HG03135 (cell line): ENCODE results near the gene PWWP2B.
"Not testable (repeated sequence)": the region's sequence is repeated elsewhere in the genome, so short reads cannot be mapped to it uniquely, and the experiment has no call there.

Experiments
- ATAC-seq: cut with Tn5 transposase; IDR thresholded peaks from one replicate; pipeline ENCODE4 v1.9.1; 2021; ENCODE audit warnings: mild to moderate bottlenecking, moderate library complexity; ENCODE audit not compliant: unreplicated experiment

Gene PWWP2B

DNA sequence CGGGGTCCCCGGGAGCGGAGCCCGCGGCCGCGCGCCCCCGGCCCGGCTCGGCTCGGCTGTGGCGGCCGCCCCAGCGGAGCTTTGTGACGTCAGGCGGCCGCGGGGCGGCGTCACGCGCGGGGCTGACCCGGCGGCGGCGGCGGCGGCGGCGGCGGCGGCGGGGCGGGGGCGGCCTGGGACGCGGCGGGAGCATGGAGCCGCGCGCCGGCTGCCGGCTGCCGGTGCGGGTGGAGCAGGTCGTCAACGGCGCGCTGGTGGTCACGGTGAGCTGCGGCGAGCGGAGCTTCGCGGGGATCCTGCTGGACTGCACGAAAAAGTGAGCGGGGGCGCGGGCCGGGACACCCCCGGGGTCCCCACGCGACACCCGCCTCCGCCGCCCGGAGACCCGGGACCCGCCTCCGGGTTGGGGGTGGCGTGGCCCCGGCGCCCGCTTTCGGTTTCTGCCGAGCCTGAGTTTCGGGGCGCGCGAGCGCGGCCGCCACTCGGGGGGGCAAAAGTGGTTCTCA is at the start of gene PWWP2B:
PWWP2B (plus strand) TSS at position 165 of the 506 bp plus-strand sequence; CDS start at position 192, 27 bp downstream.
- ATAC-seq = peak; percentile 45

DNA sequence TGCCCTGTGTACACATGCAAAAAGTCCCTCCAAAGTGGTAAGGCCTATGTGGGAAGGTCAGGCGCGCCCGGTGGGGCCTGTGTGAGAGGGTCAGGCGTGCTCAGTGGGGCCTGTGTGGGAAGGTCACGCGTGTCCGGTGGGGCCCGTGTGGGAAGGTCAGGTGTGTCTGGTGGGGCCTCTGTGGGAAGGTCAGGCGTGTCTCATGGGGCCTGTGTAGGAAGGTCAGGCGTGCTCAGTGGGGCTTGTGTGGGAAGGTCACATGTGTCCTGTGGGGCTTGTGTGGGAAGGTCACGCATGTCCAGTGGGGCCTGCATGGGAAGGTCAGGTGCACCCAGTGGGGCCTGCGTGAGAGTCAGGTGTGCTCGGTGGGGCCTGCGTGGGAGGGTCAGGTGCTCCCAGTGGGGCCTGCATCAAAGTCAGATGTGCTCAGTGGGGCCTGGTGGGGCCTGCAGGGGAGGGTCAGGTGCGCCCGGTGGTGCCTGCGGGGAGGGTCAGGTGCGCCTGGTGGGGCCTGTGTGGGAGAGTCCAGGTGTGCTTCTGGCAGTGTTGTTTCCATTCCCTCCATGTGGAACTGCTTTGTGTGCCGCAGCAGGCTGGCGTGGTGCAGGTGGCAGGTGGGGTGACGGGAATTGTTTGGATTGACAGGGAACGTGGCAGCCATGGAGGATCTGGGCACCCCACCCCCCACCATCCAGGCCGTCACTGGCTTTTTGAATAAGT is 49.6 kb upstream of the PWWP2B start:
- no peak for ATAC-seq

DNA sequence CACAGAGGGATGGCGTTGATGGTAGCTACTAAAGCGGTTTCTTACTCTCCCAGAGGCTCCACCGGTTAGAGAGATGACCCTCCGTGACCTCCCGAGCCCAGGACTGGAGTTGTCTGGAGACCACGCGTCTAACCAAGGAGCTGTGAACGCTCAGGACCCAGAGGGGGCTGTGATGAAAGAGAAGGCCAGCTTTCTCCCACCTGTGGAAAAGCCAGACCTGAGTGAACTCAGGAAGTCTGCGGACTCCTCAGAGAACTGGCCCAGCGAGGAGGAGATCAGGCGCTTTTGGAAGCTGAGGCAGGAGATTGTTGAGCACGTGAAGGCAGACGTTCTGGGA is 49.1 kb upstream of the PWWP2B start:
- ATAC-seq = no peak

DNA sequence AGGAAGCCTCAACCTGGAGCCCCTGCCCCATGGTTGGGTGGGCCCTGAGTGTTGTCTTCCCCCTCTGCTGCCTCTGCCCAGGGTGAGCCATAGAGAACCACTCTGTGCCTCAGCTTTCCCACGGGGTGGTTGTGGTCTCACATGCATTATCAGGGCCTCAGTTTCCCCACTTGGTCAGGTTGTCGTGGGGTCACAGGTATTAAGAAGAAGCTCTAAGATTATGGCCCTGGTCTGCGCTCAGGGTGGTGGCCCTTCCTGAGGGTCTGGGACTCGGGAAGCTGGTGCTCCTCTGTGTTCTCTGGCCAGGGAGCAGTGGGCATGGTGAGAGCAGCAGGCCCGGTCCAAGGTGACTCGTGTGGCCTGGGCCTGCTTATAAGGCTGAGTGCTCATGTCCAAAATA is 47.2 kb upstream of the PWWP2B start:
- no peak for ATAC-seq

DNA sequence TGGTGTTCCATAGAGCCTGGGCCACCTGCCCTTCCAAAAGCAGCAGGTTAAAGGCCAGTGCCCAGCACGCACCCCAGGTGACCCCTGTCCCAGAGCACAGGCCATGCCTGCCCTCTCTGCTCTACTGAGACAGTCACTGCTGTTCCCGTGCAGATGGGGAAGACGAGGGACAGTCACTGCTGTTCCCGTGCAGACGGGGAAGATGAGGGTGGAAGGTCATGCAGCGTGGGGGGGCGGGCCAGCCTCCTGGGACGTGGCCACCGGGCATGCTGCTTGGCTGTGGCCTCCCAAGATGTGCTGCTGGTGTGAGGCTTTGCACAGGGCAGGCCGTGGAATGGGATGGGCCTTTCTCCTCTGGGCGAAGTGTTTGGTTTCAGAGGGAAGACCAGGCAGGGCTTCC is 46.6 kb upstream of the PWWP2B start:
- ATAC-seq = no peak

DNA sequence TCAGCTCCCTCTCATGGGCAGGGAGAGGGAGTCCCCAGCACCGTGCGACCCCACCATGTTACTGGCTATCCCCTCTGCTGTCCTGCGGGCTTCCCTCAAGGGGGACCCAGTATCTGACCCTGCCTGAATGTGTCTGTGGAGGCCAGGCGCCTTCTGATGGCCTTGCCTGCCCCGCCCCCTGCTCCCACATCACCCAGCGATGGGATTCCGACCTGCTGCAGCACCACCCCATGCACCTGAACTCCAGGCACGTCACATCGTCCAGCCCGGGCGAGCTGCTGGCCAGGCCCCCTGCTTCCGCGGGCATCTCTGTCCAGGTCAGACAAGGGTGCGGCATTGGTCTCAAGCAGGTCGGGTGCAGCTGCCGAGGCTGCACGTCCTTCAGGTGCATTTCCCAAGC is 46.1 kb upstream of the PWWP2B start:
- no peak for ATAC-seq

DNA sequence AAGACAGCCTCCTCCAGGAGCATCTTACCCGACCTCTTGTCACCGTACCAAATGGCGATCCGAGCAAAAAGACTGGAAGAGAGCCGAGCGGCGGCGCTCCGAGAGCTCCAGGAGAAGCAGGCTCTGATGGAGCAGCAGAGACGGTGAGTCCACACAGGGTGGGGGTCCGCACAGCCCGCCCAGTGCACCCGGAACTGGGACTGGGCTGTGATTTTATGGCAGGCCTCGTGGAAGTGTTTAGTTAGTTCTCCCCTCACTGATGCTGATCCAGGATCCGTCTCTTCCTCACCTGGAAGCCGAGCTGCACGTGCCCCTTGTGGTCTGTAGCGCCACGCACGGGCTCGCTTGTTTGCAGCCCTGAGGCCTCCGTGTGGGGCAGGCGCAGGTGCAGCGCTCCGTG is 45.4 kb upstream of the PWWP2B start:
- ATAC-seq = no peak

DNA sequence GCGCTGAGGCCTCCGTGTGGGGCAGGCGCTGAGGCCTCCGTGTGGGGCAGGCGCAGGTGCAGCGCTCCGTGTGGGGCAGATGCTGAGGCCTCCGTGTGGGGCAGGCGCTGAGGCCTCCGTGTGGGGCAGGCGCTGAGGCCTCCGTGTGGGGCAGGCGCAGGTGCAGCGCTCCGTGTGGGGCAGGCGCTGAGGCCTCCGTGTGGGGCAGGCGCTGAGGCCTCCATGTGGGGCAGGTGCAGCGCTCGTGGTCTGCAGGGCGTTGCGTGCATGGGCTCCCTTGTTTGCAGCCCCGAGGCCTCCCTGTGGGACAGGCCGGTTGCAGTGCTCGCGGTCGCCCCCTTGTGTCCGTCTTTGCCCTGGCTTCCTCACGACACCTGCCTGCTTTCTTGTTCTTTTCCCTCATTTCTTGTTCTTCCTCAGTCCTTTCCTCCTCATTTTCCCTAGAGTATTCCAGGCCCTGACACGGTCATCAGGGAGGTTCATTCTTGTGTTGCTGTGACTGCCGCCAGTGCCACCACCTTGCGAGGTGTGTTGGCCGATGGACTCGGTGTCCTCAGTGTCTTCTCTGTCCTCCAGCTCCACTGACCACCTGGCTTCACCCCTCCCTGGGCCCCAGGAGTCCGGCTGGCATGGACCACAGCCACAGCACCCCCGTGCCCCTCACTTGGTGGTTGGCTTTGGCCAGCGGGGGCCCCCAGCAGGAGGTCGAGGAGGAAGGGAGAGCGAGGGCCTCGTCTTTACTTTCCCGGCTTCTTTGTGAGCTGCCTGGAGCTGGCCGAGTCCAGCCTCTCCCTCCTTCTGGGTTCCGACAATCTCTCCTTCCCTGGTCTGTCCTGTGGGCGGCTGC is 44.3 kb upstream of the PWWP2B start:
- not testable (repeated sequence) for ATAC-seq

DNA sequence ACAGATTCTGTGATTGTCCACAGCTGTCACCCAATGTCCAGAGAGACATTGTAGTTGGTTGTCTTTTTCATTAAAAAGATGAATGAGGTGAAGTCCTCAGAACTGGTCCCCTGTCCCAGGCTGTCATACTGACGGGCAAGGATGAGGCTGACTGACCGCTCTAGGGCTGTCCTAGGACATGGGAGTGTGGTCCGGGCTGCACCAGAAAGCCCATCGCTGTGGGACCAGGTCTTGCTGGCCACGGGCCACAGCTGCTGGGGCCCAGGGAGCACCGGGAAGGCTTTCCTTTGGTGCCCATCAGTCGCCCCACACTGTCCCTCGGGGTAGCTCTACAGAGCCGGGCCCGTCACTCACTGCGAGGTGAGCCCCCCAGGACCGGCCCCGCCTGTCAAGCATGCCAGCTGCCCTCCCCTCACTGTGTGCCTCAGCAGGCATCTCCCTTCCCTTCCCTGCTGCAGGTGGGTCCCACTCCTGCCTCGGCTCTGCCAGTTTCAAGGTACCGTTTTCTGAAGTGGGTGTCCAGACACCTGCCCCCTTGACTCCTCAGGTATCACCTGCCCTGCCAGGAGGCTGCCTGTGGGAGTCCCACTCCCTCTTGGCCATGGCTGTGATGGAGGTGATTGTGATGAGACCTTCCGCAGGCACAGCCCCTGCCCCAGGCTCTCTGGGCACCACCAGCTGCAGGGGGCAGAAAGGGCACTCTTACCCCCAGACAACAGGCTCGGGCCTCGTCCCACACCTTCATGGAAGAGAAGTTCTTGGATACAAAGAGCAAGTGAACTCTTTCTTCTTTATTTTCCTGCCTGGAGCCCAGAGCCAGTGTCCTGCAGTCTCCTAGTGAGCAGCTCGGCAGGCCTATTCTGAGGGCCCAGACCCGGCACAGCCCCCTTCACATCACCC is 43.3 kb upstream of the PWWP2B start:
- no peak for ATAC-seq

DNA sequence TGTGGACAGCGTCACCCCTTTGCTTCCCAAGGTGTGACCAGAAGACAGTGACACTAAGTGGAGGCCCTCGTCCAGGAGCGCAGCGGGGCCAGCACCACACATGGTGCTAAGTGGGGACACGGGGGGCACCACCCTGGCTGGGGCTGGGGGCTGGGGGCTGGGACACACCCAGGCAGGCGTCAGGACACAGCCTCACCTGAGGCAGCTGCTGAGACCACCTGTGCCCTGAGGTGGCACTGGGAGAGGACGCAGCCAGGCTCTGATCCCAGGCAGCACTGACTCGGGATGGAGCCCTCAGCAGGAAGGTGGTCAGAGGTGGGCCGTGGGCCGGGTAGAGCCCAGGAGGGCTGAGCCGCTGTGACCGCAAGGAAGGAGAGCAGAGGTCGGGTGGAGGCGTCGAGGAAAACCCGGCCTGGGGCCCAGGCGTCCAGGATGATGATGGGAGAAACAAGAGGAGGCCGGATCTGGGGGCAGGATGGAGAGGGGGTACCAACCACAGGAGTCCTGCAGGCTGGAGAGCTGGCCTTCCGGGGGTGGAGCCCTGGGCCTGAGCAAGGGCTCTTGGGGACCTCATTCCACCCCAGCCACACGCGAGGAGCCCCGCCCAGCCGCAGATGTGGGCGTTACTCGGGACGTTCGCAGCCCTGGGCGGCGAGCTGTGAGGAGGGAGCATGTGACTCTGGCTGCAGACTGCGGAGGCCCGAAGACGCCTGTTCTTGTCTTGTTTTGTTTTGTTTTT is 42.5 kb upstream of the PWWP2B start:
- no peak for ATAC-seq

DNA sequence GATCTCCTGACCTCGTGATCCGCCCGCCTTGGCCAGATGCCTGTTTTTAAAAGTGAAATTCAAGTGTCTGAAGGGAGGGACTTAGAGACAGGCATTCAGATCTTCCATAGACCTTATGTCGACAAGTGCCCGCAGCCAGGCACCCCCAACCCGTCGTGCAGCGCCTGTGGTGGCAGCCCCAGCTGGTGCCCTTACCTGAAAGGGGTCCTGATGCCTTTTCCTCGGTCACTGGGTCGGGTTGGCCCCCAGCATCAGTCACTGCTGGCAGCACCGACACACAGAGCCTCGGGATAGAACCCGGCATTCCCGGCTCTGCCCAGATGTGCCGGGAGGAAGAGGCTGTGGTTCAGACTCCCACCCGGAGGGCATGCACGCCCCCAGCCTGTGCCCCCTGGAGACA is 41.7 kb upstream of the PWWP2B start:
- no peak for ATAC-seq

DNA sequence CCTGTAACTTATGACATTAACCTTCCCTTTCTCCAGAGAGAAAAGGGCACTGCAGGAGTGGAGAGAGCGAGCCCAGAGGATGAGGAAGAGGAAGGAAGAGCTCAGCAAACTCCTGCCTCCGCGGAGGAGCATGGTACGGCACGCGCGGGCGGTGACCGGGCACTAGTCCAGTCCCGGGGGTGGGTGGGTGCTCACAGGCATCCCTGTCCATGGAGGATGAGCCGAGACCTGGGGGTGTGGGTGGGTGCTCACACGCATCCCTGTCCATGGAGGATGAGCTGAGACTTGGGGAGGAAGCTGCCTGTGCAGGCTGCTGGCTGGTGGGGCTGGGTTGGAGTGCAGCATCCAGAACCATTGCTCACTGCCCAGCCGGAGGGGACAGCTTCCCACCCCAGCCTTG is 41.2 kb upstream of the PWWP2B start:
- no peak for ATAC-seq

DNA sequence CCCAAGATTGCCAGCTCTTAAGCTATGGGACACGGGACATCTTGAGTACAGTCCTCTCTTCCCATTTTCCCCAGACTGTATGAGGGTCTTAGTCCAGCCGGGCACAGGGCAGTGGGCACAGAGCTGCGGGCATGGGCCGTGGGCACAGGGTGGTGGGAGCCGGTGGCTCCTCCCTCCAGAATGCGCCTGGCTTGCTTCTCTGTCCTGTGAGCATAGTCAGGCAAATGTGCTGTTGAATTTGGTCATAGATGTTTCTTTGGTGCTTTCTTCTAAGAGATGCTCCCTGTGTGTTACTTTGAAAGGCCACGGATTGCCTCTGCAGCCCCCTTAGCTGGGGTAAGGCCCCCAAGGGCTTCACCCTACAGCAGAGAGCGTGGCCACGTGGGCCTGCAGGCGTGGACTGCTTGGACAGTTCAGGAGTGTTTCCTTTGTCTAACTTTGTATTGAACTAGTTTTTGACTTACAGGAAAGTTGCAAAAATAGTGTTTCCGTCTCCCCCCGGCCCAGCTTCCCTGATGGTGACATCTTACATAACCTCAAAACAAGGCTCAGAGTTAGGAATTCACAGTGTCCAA is 40.3 kb upstream of the PWWP2B start:
- no peak for ATAC-seq

DNA sequence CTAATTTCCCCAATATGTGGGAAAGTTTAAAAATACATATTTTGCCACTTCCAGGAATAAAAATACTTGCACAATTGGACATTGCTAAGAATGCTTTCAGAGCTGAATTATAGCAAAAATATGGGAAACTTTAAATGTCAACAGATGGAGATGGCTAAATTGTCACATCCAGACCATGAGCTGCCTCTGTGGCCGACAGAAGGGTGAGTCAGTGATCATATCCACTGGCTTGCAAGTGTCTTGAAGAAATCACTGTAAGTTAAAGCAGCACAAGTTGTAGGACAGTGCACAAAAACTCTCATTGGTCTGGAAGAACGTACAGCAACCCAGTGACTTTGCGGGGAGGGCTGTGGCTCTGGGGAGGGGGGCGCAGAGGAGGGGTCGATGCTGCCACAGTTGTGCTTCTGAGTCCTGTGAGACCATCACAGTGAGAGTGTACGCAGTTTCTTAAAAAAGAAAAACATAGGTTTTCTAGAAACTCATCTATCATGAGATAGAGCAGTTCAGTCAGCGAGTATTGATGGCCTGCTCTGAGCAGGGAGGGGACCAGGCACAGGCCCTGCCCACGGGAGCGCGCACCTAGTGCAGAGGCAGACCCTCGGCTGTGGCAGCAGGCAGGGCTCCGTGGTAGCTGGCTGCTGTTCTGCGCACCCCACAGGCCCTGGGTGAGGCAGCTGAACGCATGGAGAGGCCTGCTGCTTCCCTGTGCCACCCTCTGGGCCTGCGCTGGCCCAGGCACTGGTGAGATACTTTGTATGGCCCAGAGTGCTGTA is 39.5 kb upstream of the PWWP2B start:
- ATAC-seq = no peak

DNA sequence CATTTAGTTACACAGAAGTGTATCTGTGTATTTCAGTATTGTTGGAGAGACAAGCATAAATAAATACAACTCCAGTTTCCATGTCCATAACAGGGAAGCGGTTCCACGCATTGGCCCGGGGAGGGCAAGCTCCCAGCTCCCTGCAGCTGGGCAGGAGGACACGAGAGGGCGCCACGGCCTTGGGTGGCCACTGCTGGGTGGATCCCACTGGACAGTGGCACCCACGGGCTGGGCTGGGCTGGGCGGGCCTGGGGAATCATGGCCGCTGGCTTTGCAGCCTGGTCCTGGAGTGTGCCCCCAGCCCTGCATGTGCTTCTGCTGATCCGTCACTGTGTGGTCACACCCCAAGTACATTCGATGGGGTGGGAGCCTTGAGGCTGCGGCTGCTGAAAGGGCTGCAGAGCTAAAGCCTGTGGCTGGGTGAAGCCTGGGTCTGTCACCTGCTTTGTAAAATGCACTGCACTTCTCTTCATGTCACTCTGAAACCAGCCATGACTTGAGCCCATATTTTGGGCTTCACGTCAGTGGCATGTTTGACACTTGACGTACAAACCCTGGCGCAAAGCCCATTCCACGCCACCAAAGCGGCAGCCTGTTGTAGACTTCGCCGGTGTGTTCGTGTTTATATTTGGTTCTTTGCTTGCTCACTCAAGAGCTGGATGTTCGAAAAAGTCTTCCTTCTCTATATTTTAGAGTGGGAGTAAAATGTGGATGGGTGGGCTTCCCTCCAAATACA is 37.5 kb upstream of the PWWP2B start:
- ATAC-seq = no peak

DNA sequence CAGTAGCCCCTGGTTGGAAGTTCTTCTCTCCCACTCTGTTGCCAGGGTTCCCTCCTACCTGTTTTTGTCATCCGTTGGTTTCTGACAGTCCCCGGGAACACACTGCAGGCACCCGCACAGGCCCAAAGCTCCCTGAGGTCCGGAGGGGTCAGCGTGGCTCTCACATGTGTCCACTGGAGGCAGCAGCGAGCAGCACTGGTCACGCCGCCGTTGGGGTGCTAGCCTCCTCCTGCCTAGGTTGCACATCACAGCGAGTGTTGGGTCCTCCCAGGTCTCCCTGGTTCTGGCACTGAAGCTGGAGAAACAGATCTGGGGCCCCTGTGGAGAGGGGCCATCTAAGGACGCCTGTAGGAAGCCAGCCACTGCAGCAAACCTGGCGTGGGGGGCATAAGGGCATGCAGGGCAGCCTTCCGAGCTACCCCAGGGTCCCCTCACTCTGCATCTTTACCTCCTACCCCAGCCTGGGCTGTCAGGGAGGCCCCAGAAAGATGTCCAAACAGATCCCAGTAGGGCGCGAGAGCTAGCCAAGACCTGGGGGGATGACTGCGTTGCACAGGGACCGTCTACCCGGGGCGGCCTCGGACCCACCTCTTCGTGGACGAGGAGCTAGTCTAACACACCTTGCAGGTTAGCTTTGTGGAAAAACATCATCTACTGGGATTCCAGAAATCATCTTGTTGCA is 36.1 kb upstream of the PWWP2B start:
- no peak for ATAC-seq

DNA sequence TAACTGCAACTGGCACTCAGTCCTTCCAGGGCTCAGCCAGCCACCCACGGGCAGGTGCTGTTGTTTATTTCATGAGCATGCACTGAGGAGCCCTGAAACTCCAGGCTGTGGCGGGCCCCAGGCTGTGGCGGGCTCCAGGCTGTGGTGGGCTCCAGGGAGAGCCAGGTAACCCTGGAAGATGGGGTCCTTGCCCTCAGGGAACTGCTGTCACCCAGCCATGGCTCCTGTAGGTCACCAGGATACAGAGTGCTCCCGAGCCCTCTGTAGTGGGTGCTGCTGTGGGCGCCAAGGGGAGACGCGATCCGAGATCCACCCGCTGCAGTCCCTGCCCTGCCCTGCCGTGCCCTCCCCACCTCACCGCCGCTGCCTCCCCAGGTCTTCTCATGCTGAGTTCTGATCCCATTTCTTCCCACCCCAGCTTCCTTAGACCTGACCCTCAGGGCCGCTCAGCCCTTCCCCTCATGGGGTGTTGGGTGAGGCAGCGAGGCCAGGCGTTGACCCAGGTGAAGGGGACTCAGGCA is 35.4 kb upstream of the PWWP2B start:
- no peak for ATAC-seq

DNA sequence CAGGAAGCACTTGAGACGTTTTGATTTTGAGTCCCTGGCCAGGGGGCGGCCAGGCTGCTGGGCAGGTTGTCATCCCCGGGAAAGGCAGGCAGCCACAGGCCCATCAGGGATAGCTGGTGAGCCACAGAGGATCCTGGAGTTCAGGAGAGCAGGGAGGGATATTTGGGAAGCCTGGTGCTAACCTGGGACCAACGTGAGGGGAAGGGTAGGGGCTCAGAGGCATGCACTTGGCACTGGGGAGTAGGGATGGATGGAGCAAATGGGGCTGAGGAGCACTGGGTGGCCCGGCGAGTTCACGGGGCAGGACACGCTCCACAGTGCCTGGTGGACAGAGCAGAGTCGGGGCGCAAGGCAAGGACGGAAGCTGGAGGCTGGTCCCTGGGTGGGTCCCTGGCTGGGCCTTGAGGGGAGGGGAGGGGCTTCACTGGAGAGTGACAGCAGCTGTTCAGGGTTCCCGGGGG is 34.8 kb upstream of the PWWP2B start:
- ATAC-seq = no peak
